ENCODE measurements around the gene SIRT7.

The SIRT7 gene

GRCh38 chr17:81924557-81925532 is 6.9 kb upstream of the SIRT7 start:
- H3K36me3 ChIP-seq (ENCODE audit: insufficient read depth, insufficient read length, low read length): peaks cover 41% of the 10 kb centered on the region
- TF ChIP-seq ZNF274 (IDR thresholded peaks at IDR 0.05; ENCODE audit: low read depth, low read length) (no peak), YY1 (IDR thresholded peaks at IDR 0.05; ENCODE audit: insufficient read depth, insufficient read length) (no peak), SUZ12 (IDR thresholded peaks at IDR 0.05; ENCODE audit: extremely low read depth, insufficient read depth, insufficient read length) (no peak)
- H3K9me3 ChIP-seq (ENCODE audit: insufficient read depth, low read length): no peaks in the 10 kb centered on the region
- H3K9ac ChIP-seq (ENCODE audit: insufficient read length, low read depth): peak overlapping the region; percentile 90
- peaks cover 10% of the 10 kb centered on the region for H3K27me3 ChIP-seq (ENCODE audit: insufficient read depth, insufficient read length)
- H3K4me3 ChIP-seq (ENCODE audit: insufficient read length, low read depth): peak overlapping the region; percentile 42
- H3K4me1 ChIP-seq (ENCODE audit: insufficient read depth, insufficient read length): peaks cover 50% of the 10 kb centered on the region
- DNase-seq (ENCODE audit: low read depth, low spot score): no peak

DNA sequence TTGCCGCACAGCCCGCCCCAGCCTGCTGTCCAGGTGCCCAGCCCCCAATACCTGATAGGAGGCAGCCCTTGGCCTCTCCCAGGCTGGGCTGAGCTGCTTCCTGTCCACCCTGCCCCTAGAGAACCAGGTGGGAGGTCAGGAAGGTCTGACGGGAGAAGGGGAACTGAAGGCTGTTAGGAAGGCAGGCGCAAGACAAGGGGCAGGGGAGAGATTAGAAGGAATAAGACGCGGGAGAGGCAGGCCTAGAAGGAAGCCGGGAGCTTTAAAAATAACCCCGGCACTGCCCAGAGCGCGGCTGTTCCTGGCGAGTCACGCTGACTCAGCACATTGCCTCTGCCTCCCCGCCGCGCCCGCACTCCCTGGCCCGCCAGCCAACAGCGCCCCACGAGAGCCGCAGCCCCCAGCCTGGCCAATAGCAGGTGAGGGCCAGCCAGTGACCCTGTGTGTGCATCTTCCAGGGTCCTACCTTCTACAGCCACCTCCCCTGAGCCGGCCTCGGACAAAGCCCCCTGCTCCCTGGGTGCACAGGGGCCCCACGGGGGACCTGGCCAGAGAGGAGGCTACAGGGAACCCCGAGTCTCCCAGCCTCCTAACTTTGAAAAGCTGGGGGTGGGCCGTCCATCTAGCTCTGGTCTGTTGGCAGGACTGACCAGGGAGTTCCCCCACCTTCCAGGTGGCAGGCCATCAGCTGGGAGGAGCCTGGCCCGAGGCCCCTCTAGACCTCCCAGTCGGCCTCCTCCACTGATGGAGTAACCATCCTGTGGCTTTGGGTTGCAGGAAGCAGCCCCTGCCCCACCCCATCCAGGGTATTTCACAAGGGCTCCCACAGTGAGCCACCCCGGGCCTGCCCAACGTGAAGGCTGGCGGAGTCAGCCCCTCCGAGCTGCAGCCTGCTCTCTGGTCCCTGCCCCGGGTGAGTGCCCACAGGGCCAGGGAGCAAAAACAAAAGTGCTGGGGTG is 5.6 kb upstream of the SIRT7 start:
- H3K4me3 ChIP-seq (ENCODE audit: insufficient read length, low read depth): peak overlapping the region; percentile 42
- no peak for DNase-seq (ENCODE audit: low read depth, low spot score)

DNA sequence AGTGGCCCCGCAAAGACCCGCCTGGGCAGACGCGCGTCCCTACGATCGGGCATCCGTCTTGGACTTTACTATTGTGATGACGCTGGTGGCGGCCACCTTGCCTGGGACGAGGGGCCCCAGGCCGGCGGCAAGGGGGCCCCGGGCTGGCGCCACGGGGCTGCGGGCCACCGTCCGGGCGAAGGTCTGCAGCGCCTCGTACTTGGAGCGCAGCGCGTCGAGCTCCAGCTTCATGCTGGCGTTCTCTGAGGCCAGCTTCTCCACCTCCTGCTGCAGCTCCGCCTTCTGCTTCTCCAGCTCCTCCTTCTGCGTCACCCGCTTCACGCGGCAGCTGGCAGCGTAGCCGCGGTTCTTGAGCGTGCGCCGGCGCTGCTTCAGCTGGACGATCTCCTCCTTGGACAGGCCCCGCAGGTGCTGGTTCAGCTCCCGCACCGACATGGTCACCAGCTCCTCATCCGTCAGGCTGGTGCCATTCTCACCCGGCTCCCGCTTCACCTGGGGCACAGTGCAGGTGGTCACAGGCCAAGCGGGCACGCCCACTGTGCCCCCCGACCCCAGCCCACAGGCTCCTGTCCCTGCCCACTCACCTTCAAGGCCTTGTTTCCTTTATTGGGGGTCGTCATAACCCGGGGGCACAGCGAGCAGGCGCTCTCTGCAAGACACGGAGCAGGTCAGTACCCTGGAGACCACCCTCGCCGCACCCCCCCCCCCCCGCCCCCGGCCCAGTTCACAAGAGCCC is 4.8 kb upstream of the SIRT7 start:
- Histone ChIP-seq H3K4me3 (ENCODE audit: insufficient read length, low read depth) (peak overlapping the region; percentile 39), H3K36me3 (ENCODE audit: insufficient read depth, insufficient read length, low read length) (peaks cover 48% of the 10 kb centered on the region), H3K9me3 (ENCODE audit: insufficient read depth, low read length) (no peaks in the 10 kb centered on the region), H3K27me3 (ENCODE audit: insufficient read depth, insufficient read length) (no peaks in the 10 kb centered on the region), H3K4me1 (ENCODE audit: insufficient read depth, insufficient read length) (peaks cover 41% of the 10 kb centered on the region), H3K9ac (ENCODE audit: insufficient read length, low read depth) (peak overlapping the region; percentile 82)
- no peak for DNase-seq (ENCODE audit: low read depth, low spot score)
- no peak for TF ChIP-seq SUZ12 (IDR thresholded peaks at IDR 0.05; ENCODE audit: extremely low read depth, insufficient read depth, insufficient read length)
- no peak for TF ChIP-seq YY1 (IDR thresholded peaks at IDR 0.05; ENCODE audit: insufficient read depth, insufficient read length)
- no peak for TF ChIP-seq ZNF274 (IDR thresholded peaks at IDR 0.05; ENCODE audit: low read depth, low read length)

More for the DNA sequence above, 5.6 kb upstream of the SIRT7 start:
- Histone ChIP-seq H3K36me3 (ENCODE audit: insufficient read depth, insufficient read length, low read length) (peaks cover 48% of the 10 kb centered on the region), H3K9me3 (ENCODE audit: insufficient read depth, low read length) (no peaks in the 10 kb centered on the region), H3K27me3 (ENCODE audit: insufficient read depth, insufficient read length) (peaks cover 5% of the 10 kb centered on the region), H3K4me1 (ENCODE audit: insufficient read depth, insufficient read length) (peaks cover 43% of the 10 kb centered on the region), H3K9ac (ENCODE audit: insufficient read length, low read depth) (peak overlapping the region; percentile 82)
- TF ChIP-seq YY1 (IDR thresholded peaks at IDR 0.05; ENCODE audit: insufficient read depth, insufficient read length) (no peak), ZNF274 (IDR thresholded peaks at IDR 0.05; ENCODE audit: low read depth, low read length) (no peak), SUZ12 (IDR thresholded peaks at IDR 0.05; ENCODE audit: extremely low read depth, insufficient read depth, insufficient read length) (no peak)

- Histone ChIP-seq H3K27me3 (ENCODE audit: insufficient read depth, insufficient read length) (no peaks in the 10 kb centered on the region), H3K4me3 (ENCODE audit: insufficient read length, low read depth) (no peak overlapping the region), H3K4me1 (ENCODE audit: insufficient read depth, insufficient read length) (peaks cover 43% of the 10 kb centered on the region), H3K9ac (ENCODE audit: insufficient read length, low read depth) (peak overlapping the region; percentile 82), H3K36me3 (ENCODE audit: insufficient read depth, insufficient read length, low read length) (peaks cover 50% of the 10 kb centered on the region), H3K9me3 (ENCODE audit: insufficient read depth, low read length) (no peaks in the 10 kb centered on the region)
- DNase-seq (ENCODE audit: low read depth, low spot score): no peak
- TF ChIP-seq YY1 (IDR thresholded peaks at IDR 0.05; ENCODE audit: insufficient read depth, insufficient read length) (no peak), SUZ12 (IDR thresholded peaks at IDR 0.05; ENCODE audit: extremely low read depth, insufficient read depth, insufficient read length) (no peak), ZNF274 (IDR thresholded peaks at IDR 0.05; ENCODE audit: low read depth, low read length) (no peak)
Observed at GRCh38 chr17:81921996-81922565, 4.1 kb upstream of the SIRT7 start.

GRCh38 chr17:81921537-81921862 is 3.5 kb upstream of the SIRT7 start:
- no peak for DNase-seq (ENCODE audit: low read depth, low spot score)
- no peak overlapping the region for H3K9ac ChIP-seq (ENCODE audit: insufficient read length, low read depth)
- TF ChIP-seq ZNF274 (IDR thresholded peaks at IDR 0.05; ENCODE audit: low read depth, low read length) (no peak), SUZ12 (IDR thresholded peaks at IDR 0.05; ENCODE audit: extremely low read depth, insufficient read depth, insufficient read length) (no peak), YY1 (IDR thresholded peaks at IDR 0.05; ENCODE audit: insufficient read depth, insufficient read length) (no peak)
- H3K9me3 ChIP-seq (ENCODE audit: insufficient read depth, low read length): no peaks in the 10 kb centered on the region
- peaks cover 52% of the 10 kb centered on the region for H3K36me3 ChIP-seq (ENCODE audit: insufficient read depth, insufficient read length, low read length)
- peaks cover 47% of the 10 kb centered on the region for H3K4me1 ChIP-seq (ENCODE audit: insufficient read depth, insufficient read length)
- H3K4me3 ChIP-seq (ENCODE audit: insufficient read length, low read depth): no peak overlapping the region
- no peaks in the 10 kb centered on the region for H3K27me3 ChIP-seq (ENCODE audit: insufficient read depth, insufficient read length)

All from NT2/D1 (cell line).